MCF 10A (cell line): ENCODE results near the gene SPACA9. TPM values are rescaled to one million over a fixed set of nuclear protein-coding genes. Genes with fewer than 3 reads are reported as not detected.

Source experiments
- BruUV-seq: library from RNA; stranded (reverse); fragments of 400-500 nt; replicated peaks from 2 replicates; lab custom pipeline; 2021; lab: Mats Ljungman, UMichigan
- CTCF ChIA-PET: fragments of 300-600 bp; sonication (Branson Sonifier 250); formaldehyde crosslinking; extraction: SDS; loops from one replicate; lab custom pipeline; 2021; ENCODE audit warnings: antibody characterized with exemption, inconsistent platforms; lab: Yijun Ruan, JAX
- POLR2A ChIA-PET: fragments of 300-600, 350-650 bp; sonication (Branson Sonifier 250); formaldehyde crosslinking; extraction: SDS; loops from one replicate; lab custom pipeline; 2020; ENCODE audit warnings: antibody characterized with exemption, inconsistent platforms; lab: Yijun Ruan, JAX
- DNase-seq: peaks from one replicate; pipeline ENCODE4 v3.0.0-alpha.2; 2018; ENCODE audit not compliant: unreplicated experiment
- H3K27ac Mint-ChIP-seq: one replicate; pipeline ENCODE4 v1.8.0; 2022; ENCODE audit warnings: mild to moderate bottlenecking, low read depth, mixed read lengths; ENCODE audit not compliant: unreplicated experiment
- H3K27me3 Mint-ChIP-seq: one replicate; pipeline ENCODE4 v1.8.0; 2022; ENCODE audit warnings: mixed read lengths; ENCODE audit not compliant: insufficient read depth, unreplicated experiment
- H3K36me3 Mint-ChIP-seq: one replicate; pipeline ENCODE4 v1.8.0; 2022; ENCODE audit warnings: mild to moderate bottlenecking, moderate library complexity, mixed read lengths; ENCODE audit not compliant: insufficient read depth, unreplicated experiment
- H3K4me1 Mint-ChIP-seq: one replicate; pipeline ENCODE4 v1.8.0; 2022; ENCODE audit warnings: mixed read lengths; ENCODE audit not compliant: insufficient read depth, unreplicated experiment
- H3K4me3 Mint-ChIP-seq: one replicate; pipeline ENCODE4 v1.8.0; 2022; ENCODE audit warnings: mild to moderate bottlenecking, moderate library complexity, mixed read lengths; ENCODE audit not compliant: unreplicated experiment
- H3K9me3 Mint-ChIP-seq: one replicate; pipeline ENCODE4 v1.8.0; 2022; ENCODE audit warnings: mixed read lengths; ENCODE audit not compliant: unreplicated experiment
- intact Hi-C: fragments of 100-400 bp; cut with micrococcal nuclease; formaldehyde crosslinking; loops from 2 replicates; pipeline ENCODE4 v1.14.1; 2022
- total RNA-seq: library from RNA; stranded (reverse); gene quantifications from 2 replicates; pipeline ENCODE4 v1.2.3, GENCODE V29; 2022
- TF ChIP-seq, protein P1 (sequence below): fragments of 200-600 bp; IDR thresholded peaks from one replicate; pipeline ENCODE4 v1.8.0; 2022; ENCODE audit warnings: antibody characterized with exemption, mild to moderate bottlenecking; ENCODE audit not compliant: unreplicated experiment

The SPACA9 gene
- total RNA-seq, 1 experiment from 2014 or later: 4.4 TPM

DNA sequence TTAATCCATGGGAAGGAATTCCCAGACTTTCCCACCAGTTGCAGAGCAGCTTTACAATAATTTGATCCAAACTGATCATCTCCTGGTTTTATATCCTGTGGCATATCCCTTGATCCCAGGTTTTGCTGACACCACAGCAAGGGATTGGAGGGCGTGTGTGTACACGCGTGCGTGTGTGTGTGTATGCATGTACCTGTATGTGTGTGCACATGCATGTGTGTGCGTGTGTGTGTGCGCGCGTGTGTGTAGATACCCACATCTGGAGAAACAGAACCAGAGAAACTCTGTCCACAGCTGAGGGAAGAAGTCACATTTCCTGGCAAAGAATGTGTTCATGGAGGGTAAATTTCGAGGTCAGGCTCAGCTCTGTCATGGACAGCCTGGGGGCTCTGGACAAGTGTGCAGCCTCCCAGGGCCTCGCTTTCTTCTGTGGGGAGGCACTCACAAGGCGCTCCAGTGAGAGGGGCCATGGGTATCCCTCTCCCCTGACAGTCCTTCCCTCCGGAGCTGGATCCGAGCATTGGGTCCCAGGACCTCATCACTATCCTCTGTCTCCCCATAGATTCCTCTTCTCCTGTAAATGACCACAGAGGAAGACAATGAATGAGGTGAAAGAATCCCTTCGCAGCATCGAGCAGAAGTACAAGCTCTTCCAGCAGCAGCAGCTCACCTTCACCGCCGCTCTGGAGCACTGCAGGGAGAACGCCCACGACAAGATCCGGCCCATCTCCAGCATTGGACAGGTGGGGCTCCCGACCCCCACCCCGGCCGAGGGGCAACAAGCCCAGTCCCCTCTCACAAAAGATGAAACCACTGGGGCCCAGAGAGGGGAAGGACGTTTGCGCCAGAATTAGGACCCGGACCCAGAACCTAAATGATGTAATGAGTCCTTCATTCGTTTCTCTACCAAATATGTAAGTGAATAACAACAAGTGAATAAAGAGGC lies 4.9 kb downstream of the SPACA9 start:
- TF ChIP-seq, protein P1, sequence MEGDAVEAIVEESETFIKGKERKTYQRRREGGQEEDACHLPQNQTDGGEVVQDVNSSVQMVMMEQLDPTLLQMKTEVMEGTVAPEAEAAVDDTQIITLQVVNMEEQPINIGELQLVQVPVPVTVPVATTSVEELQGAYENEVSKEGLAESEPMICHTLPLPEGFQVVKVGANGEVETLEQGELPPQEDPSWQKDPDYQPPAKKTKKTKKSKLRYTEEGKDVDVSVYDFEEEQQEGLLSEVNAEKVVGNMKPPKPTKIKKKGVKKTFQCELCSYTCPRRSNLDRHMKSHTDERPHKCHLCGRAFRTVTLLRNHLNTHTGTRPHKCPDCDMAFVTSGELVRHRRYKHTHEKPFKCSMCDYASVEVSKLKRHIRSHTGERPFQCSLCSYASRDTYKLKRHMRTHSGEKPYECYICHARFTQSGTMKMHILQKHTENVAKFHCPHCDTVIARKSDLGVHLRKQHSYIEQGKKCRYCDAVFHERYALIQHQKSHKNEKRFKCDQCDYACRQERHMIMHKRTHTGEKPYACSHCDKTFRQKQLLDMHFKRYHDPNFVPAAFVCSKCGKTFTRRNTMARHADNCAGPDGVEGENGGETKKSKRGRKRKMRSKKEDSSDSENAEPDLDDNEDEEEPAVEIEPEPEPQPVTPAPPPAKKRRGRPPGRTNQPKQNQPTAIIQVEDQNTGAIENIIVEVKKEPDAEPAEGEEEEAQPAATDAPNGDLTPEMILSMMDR: no peak
- intact Hi-C loops: no loop called here
- H3K4me1 Mint-ChIP-seq: no peaks in the 10 kb centered on the region
- POLR2A ChIA-PET: interaction anchor here (0.9 kb wide), 1 partner anchor 10 kb away, joined by 3 read pairs; no protein-coding TSS in a partner anchor
- H3K36me3 Mint-ChIP-seq: peaks cover 10% of the 10 kb centered on the region
- no peak overlapping the region for H3K4me3 Mint-ChIP-seq
- H3K9me3 Mint-ChIP-seq: no peaks in the 10 kb centered on the region
- BruUV-seq: no TSS peak
- CTCF ChIA-PET: interaction anchor here (1.9 kb wide), 1 partner anchor 12 kb away, joined by 4 read pairs; no protein-coding TSS in a partner anchor
- no peak overlapping the region for H3K27ac Mint-ChIP-seq
- no peaks in the 10 kb centered on the region for H3K27me3 Mint-ChIP-seq
- no peak for DNase-seq

DNA sequence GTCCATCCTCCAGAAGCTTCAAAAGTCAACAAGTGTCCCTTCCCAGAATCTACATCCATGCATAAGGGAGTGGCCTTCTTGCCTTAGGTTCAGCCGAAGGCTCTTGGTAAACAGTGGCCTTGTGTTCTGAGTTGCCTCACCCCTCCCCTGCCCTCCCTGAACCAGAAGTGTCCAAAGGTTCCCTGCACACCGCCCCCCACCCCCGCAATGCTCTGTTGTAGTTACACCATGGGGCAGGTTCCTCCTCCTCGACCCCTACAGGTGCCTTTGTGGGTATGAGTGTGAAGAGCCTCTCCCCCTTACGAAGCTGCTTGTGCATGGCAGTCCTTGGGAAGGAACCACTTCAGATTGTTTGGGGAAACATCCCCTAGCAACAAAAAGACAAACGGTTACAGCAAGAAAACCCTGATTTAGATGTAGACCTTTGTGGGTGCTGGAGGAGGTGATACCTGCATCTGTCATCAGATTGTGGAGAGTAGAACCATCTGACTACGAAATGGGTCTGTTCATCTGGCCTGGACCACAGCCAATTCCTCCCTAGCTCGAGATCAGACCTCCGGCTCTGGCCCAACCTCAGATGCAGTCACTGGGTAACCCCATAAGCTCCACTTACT lies 7.1 kb downstream of the SPACA9 start:
- CTCF ChIA-PET: interaction anchor here (0.6 to 1.9 kb wide), 3 partner anchors 10 to 88 kb away, joined by 3 to 4 read pairs (median 3); no protein-coding TSS in a partner anchor
- Mint-ChIP-seq H3K27ac (no peak overlapping the region), H3K27me3 (no peaks in the 10 kb centered on the region), H3K4me3 (no peak overlapping the region), H3K9me3 (no peaks in the 10 kb centered on the region), H3K4me1 (no peaks in the 10 kb centered on the region), H3K36me3 (peaks cover 10% of the 10 kb centered on the region)
- TF ChIP-seq, protein P1: no peak
- BruUV-seq: no TSS peak
- intact Hi-C loops: no loop called here
- DNase-seq: no peak
- POLR2A ChIA-PET: no interaction called here

DNA sequence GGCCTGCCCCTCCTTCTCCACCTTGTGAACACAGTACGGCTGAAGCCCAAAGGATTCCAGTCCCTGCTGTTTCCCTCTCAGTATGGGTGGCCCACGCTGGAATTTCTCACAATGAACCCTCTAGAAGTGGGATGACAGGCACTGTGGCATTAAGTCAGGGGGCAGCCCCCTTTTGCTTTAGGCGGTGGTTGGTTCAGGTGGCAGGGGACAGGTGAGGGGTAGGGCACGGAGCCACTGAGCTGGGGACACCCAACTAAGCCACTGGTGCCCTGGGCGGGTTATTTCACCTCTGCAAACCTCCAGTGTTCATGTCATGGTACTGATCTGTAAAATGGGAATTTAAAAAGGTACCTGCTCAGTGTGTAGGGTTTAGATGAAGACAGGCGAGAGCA lies 7.6 kb downstream of the SPACA9 start:
- ChIA-PET POLR2A (no interaction called here), CTCF (interaction anchor here (0.6 to 1.2 kb wide), 2 partner anchors 14 to 87 kb away, joined by 3 read pairs; no protein-coding TSS in a partner anchor)
- H3K4me3 Mint-ChIP-seq: no peak overlapping the region
- no peaks in the 10 kb centered on the region for H3K27me3 Mint-ChIP-seq
- BruUV-seq: no TSS peak
- no peak for DNase-seq
- peaks cover 10% of the 10 kb centered on the region for H3K36me3 Mint-ChIP-seq
- TF ChIP-seq, protein P1: no peak
- H3K9me3 Mint-ChIP-seq: no peaks in the 10 kb centered on the region
- intact Hi-C loops: no loop called here
- no peak overlapping the region for H3K27ac Mint-ChIP-seq
- H3K4me1 Mint-ChIP-seq: no peaks in the 10 kb centered on the region
